Activated naive CD4-positive, alpha-beta T cell treated with anti-CD3 and anti-CD28 coated beads, Interleukin-2, amount 10 ng/mL, durations not matched to agents 7 days and 5 days (primary cell): Measurements from ENCODE around the gene GPR142.

Experiments used
- CTCF ChIA-PET: fragments of 350-600 bp; sonication (Branson Sonifier 250); formaldehyde crosslinking; loops from one replicate; lab custom pipeline; 2021; ENCODE audit warnings: antibody characterized with exemption; lab: Charles Lee
- DNase-seq: peaks from one replicate; pipeline ENCODE4 v3.0.0-alpha.2; 2020
- H3K27ac Mint-ChIP-seq: one replicate; pipeline ENCODE4 v1.8.0; 2021; ENCODE audit warnings: mild to moderate bottlenecking, moderate library complexity, mixed read lengths
- H3K27me3 Mint-ChIP-seq: one replicate; pipeline ENCODE4 v1.8.0; 2021; ENCODE audit warnings: mild to moderate bottlenecking, mixed read lengths
- H3K36me3 Mint-ChIP-seq: one replicate; pipeline ENCODE4 v1.8.0; 2021; ENCODE audit warnings: mixed read lengths
- H3K4me1 Mint-ChIP-seq: one replicate; pipeline ENCODE4 v1.8.0; 2021; ENCODE audit warnings: mixed read lengths
- H3K4me3 Mint-ChIP-seq: one replicate; pipeline ENCODE4 v1.8.0; 2021; ENCODE audit warnings: mild to moderate bottlenecking, moderate library complexity, mixed read lengths
- H3K9me3 Mint-ChIP-seq: one replicate; pipeline ENCODE4 v1.8.0; 2021; ENCODE audit warnings: mixed read lengths

The GPR142 gene

GRCh38 chr17:74362810-74363498 is 4.4 kb upstream of the GPR142 start:
- CTCF ChIA-PET = interaction anchor here (0.6 to 3.5 kb wide), 8 partner anchors 10 to 144 kb away, joined by 3 to 27 read pairs (median 6); no protein-coding TSS in a partner anchor
- DNase-seq = no peak
- Mint-ChIP-seq H3K27ac (no peak overlapping the region), H3K4me3 (no peak overlapping the region), H3K36me3 (no peaks in the 10 kb centered on the region), H3K4me1 (no peaks in the 10 kb centered on the region), H3K27me3 (peaks cover 74% of the 10 kb centered on the region), H3K9me3 (no peaks in the 10 kb centered on the region)

DNA sequence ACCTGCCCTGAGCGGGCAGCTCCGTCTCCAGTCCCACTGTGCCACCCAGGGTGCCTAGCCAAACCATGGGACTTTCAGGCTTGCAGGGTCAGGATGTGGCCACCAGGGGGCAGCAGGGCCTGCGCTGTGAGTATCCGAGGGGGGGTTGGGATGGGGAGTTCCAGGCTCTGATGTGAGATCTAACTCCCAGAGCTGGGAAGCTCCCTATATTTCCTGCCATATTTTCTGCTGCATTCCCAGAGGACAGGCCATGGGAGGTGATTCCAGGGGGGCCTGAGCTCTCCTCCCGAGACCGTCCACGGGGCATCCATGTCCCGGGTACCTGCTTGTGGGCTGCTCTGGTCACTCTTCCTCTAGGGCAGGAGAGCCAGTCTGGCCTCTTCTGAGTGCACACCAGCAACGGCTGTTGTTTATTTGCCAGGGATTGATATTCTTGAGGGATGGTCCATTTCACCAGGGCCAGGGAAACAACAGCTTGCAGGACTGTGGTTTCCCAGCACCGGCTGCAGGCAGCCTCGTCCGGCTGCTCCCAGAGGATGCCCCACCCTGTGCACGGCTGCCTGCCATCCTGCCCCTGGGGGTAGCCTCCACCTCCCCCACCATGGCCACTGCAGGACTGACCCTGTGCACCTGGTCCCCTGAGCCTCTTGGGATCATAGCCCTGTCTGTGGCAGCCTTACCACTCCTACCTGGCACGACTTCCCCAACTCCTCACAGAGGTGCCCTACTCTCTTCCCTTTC is 1.2 kb downstream of the GPR142 start:
- Mint-ChIP-seq H3K27me3 (peaks cover 45% of the 10 kb centered on the region), H3K27ac (no peak overlapping the region), H3K36me3 (no peaks in the 10 kb centered on the region), H3K4me1 (peaks cover 15% of the 10 kb centered on the region), H3K9me3 (no peaks in the 10 kb centered on the region), H3K4me3 (no peak overlapping the region)
- peak; percentile 79 for DNase-seq
- CTCF ChIA-PET = interaction anchor here (0.8 to 6.8 kb wide), 40 partner anchors 8 to 235 kb away, joined by 3 to 82 read pairs (median 4); partner anchors contain the start of genes BTBD17, CD300A and CD300LB

- H3K27ac Mint-ChIP-seq = no peak overlapping the region
- H3K4me1 Mint-ChIP-seq = peaks cover 15% of the 10 kb centered on the region
- peak; percentile 81 for DNase-seq
- H3K27me3 Mint-ChIP-seq = peaks cover 44% of the 10 kb centered on the region
- no peak overlapping the region for H3K4me3 Mint-ChIP-seq
- H3K9me3 Mint-ChIP-seq = no peaks in the 10 kb centered on the region
- CTCF ChIA-PET = interaction anchor here (0.8 to 6.8 kb wide), 22 partner anchors 9 to 234 kb away, joined by 3 to 82 read pairs (median 6); partner anchors contain the start of genes BTBD17 and CD300LB
- no peaks in the 10 kb centered on the region for H3K36me3 Mint-ChIP-seq
These were observed 1.9 kb downstream of the GPR142 start for GRCh38 chr17:74369221-74369620.

DNA sequence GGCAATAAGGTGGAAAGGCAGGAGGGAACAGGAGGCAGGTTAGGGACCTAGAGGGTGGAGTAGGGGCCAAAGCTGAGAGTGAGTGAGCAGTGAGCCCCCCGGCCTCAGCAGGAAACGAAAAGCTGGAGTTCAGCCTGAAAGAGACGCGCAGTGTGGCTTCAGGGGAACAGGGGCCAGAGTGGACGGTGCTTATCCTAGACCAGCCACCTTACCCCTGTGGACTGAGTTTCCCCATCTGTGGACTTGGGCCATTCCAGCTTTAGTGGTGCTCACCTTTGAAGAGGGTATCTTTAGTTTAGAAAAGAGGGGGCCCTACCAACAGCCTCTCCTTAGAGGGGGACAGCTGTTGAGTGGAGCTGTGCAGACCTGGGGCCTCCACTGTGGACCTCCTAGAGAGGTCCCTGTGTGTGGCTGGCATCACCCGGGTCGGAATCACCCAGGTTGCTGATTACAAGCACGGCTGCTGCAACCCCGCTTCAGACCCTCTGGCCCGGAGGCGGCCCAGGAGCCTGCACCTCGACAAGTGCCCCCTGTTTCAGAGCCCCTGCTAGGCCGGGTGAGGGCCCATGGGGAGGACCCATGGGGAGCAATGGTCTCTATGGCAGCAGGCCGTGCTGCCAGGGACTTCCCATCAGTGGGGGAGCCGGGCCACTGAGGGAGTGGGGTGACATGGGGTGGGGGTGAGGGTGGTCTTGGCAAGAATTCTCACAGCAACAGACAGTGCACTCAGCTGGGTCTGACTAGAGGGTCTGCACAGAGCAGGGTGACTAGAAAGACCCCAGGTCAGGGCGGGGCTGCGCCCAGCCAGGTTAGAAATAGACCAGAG is 2.6 kb downstream of the GPR142 start:
- H3K9me3 Mint-ChIP-seq = no peaks in the 10 kb centered on the region
- H3K27ac Mint-ChIP-seq = no peak overlapping the region
- H3K4me1 Mint-ChIP-seq = peaks cover 15% of the 10 kb centered on the region
- no peak for DNase-seq
- H3K27me3 Mint-ChIP-seq = peaks cover 51% of the 10 kb centered on the region
- no peaks in the 10 kb centered on the region for H3K36me3 Mint-ChIP-seq
- H3K4me3 Mint-ChIP-seq = no peak overlapping the region
- CTCF ChIA-PET = interaction anchor here (1.1 to 6.8 kb wide), 14 partner anchors 9 to 234 kb away, joined by 4 to 82 read pairs (median 11); partner anchors contain the start of genes BTBD17 and CD300LB

- peaks cover 54% of the 10 kb centered on the region for H3K27me3 Mint-ChIP-seq
These were observed 4.4 kb downstream of the GPR142 start for GRCh38 chr17:74371653-74372147.

DNA sequence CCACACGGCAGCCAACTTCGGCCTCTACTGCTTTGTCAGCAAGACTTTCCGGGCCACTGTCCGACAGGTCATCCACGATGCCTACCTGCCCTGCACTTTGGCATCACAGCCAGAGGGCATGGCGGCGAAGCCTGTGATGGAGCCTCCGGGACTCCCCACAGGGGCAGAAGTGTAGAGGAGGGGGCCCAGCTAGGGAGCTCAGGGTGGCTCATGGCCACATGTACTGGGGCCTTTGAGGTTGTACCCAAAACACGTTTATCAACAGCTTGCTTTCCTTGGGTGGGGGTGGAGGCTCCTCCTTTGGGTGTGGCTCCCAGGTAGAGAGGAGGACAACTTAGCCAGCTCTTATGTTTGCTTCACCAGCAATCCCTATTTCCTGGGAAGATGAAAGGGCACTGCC is 5.1 kb downstream of the GPR142 start:
- CTCF ChIA-PET = interaction anchor here (2.3 kb wide), 1 partner anchor 85 kb away, joined by 7 read pairs; no protein-coding TSS in a partner anchor

More at GRCh38 chr17:74371653-74372147, 4.4 kb downstream of the GPR142 start:
- no peaks in the 10 kb centered on the region for H3K36me3 Mint-ChIP-seq
- peaks cover 15% of the 10 kb centered on the region for H3K4me1 Mint-ChIP-seq
- H3K9me3 Mint-ChIP-seq = no peaks in the 10 kb centered on the region
- H3K4me3 Mint-ChIP-seq = no peak overlapping the region
- CTCF ChIA-PET = interaction anchor here (6.8 kb wide), 1 partner anchor 85 kb away, joined by 82 read pairs; no protein-coding TSS in a partner anchor
- no peak for DNase-seq
- no peak overlapping the region for H3K27ac Mint-ChIP-seq

GRCh38 chr17:74373838-74374606 is 6.7 kb downstream of the GPR142 start:
- Mint-ChIP-seq H3K36me3 (no peaks in the 10 kb centered on the region), H3K4me3 (no peak overlapping the region), H3K4me1 (peaks cover 6% of the 10 kb centered on the region), H3K27ac (no peak overlapping the region), H3K27me3 (peaks cover 57% of the 10 kb centered on the region), H3K9me3 (no peaks in the 10 kb centered on the region)
- CTCF ChIA-PET = interaction anchor here (0.6 to 2.3 kb wide), 3 partner anchors 83 to 122 kb away, joined by 3 to 7 read pairs (median 3); no protein-coding TSS in a partner anchor
- DNase-seq = no peak

More for the DNA sequence above, 5.1 kb downstream of the GPR142 start:
- Mint-ChIP-seq H3K27me3 (peaks cover 53% of the 10 kb centered on the region), H3K27ac (no peak overlapping the region), H3K4me1 (peaks cover 15% of the 10 kb centered on the region), H3K4me3 (no peak overlapping the region), H3K36me3 (no peaks in the 10 kb centered on the region), H3K9me3 (no peaks in the 10 kb centered on the region)
- DNase-seq = no peak

DNA sequence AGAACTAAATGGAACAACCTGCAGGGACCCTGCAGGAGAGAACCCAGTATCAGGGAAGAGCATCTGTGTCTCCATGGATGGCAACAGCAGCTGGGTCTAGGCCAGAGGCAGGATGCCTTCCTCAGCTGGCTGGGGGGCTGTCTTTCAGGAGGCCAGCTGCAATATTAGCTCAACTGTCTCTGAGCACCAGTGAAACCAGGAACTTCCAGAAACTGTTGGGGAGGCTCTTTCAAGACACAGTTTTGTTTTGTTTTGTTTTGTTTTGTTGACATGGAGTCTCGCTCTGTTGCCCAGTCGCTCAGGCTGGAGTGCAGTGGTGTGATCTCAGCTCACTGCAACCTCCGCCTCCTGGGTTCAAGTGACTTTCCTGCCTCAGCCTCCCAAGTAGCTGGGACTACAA is 7.6 kb downstream of the GPR142 start:
- no peak for DNase-seq
- H3K4me3 Mint-ChIP-seq = no peak overlapping the region
- CTCF ChIA-PET = interaction anchor here (1.2 kb wide), 1 partner anchor 84 kb away, joined by 3 read pairs; no protein-coding TSS in a partner anchor

DNA sequence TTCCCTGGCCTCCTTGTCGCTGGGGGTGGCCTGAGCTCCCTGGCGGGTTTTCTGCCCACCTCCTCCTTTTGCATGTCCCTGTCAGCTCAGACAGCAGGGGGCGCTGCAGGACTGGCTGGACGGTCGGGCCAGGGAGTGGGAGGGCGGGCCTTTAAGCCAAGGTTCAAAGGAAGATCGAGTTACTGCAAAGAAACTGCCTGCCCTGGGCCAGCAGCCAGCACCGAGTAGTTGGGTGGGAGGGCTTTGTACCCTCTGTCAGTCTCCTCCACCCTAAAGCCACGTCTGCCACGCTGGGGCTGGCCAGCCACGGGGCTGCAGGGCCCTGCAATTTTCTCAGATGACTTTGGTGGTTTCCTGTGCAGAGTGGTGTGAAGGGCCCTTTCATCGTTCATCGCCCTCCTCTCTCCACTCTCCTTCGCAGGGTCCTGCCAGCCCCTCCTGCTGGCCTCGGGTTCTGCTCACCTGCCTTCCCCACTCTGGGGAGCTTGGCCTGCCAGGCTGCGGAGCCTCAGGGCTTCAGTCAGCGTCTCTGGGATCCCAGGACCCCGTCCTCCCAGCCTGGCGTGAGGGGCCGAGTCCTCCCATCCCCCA is 12.3 kb downstream of the GPR142 start:
- Mint-ChIP-seq H3K27ac (no peak overlapping the region), H3K4me3 (no peak overlapping the region), H3K4me1 (peaks cover 13% of the 10 kb centered on the region), H3K27me3 (peaks cover 57% of the 10 kb centered on the region), H3K9me3 (no peaks in the 10 kb centered on the region), H3K36me3 (no peaks in the 10 kb centered on the region)
- DNase-seq = peak; percentile 95
- CTCF ChIA-PET = interaction anchor here (0.8 to 6.4 kb wide), 20 partner anchors 9 to 357 kb away, joined by 3 to 107 read pairs (median 5); partner anchors contain the start of genes CD300LB, CD300LD and GPR142

More for the DNA sequence above, 7.6 kb downstream of the GPR142 start:
- H3K27ac Mint-ChIP-seq = no peak overlapping the region
- H3K4me1 Mint-ChIP-seq = peaks cover 6% of the 10 kb centered on the region
- H3K27me3 Mint-ChIP-seq = peaks cover 54% of the 10 kb centered on the region
- no peaks in the 10 kb centered on the region for H3K9me3 Mint-ChIP-seq
- H3K36me3 Mint-ChIP-seq = no peaks in the 10 kb centered on the region

GRCh38 chr17:74380086-74380958 is 13.0 kb downstream of the GPR142 start:
- no peak overlapping the region for H3K27ac Mint-ChIP-seq
- DNase-seq = no peak
- CTCF ChIA-PET = interaction anchor here (0.9 to 6.4 kb wide), 12 partner anchors 8 to 356 kb away, joined by 3 to 107 read pairs (median 6); partner anchors contain the start of genes CD300LD, GPR142 and RAB37
- H3K4me1 Mint-ChIP-seq = peaks cover 13% of the 10 kb centered on the region
- no peaks in the 10 kb centered on the region for H3K36me3 Mint-ChIP-seq
- H3K27me3 Mint-ChIP-seq = peaks cover 53% of the 10 kb centered on the region
- no peak overlapping the region for H3K4me3 Mint-ChIP-seq
- H3K9me3 Mint-ChIP-seq = no peaks in the 10 kb centered on the region

- CTCF ChIA-PET = interaction anchor here (0.9 to 6.4 kb wide), 8 partner anchors 10 to 355 kb away, joined by 3 to 107 read pairs (median 6); partner anchors contain the start of genes CD300LD, GPR142 and RAB37
- peaks cover 52% of the 10 kb centered on the region for H3K27me3 Mint-ChIP-seq
- H3K4me3 Mint-ChIP-seq = no peak overlapping the region
- no peak overlapping the region for H3K27ac Mint-ChIP-seq
- H3K36me3 Mint-ChIP-seq = no peaks in the 10 kb centered on the region
- no peaks in the 10 kb centered on the region for H3K9me3 Mint-ChIP-seq
- peaks cover 13% of the 10 kb centered on the region for H3K4me1 Mint-ChIP-seq
- DNase-seq = no peak
These were observed 13.9 kb downstream of the GPR142 start for GRCh38 chr17:74380959-74381808.
